ENCODE measurements around the gene SLC32A1. TPM values are rescaled to one million over a fixed set of nuclear protein-coding genes. Genes with fewer than 3 reads are reported as not detected.

SLC32A1 gene
- total and polyA plus RNA-seq, 2 donors (not counting 1 experiment from before 2014, with no cell fraction given): not detected

GRCh38 chr20:38764567-38765318 lies 40.5 kb downstream of the SLC32A1 start:
- peaks cover 4% of the 10 kb centered on the region for H3K36me3 ChIP-seq (ENCODE audit: control insufficient read depth, insufficient read depth, low read length)
- no peaks in the 10 kb centered on the region for H4K20me1 ChIP-seq (ENCODE audit: control insufficient read depth, extremely low read depth, insufficient read depth, low read length)
- TF ChIP-seq CTCF (conservative IDR thresholded peaks at IDR 0.05 in 1 of 2, IDR thresholded peaks at IDR 0.05 in 1 of 2; ENCODE audit: low read depth in 1 of 2, low read length in 2 of 2): no peak
- TF ChIP-seq EZH2 (IDR thresholded peaks at IDR 0.05; ENCODE audit: low read length, missing control alignments): no peak
- no peak overlapping the region for H3K4me3 ChIP-seq (replicated peaks in 1 of 4; ENCODE audit: control extremely low read depth in 1 of 4, insufficient read depth in 1 of 4, low read depth in 3 of 4, low read length in 4 of 4)
- no peaks in the 10 kb centered on the region for H3K27me3 ChIP-seq (ENCODE audit: control insufficient read depth, insufficient read depth, low read length)
- H3K9ac ChIP-seq (ENCODE audit: insufficient read depth, low read length): no peak overlapping the region
- H3K4me1 ChIP-seq (ENCODE audit: control insufficient read depth, extremely low read depth, insufficient read depth, low read length): no peaks in the 10 kb centered on the region
- H3K9me3 ChIP-seq (ENCODE audit: control insufficient read depth, insufficient read depth, low read depth, low read length): no peaks in the 10 kb centered on the region
- peak overlapping the region; percentile 20 for H3K4me2 ChIP-seq (ENCODE audit: extremely low read depth, insufficient read depth, low read length)
- H3K27ac ChIP-seq (ENCODE audit: insufficient read depth, low read length): no peak overlapping the region
- H2AFZ ChIP-seq (ENCODE audit: low read length): no peak overlapping the region
- DNase-seq (ENCODE audit: low read depth in 2 of 2): peak; percentile 87 to 89
- no peaks in the 10 kb centered on the region for H3K79me2 ChIP-seq (ENCODE audit: control insufficient read depth, insufficient read depth, low read length)

DNA sequence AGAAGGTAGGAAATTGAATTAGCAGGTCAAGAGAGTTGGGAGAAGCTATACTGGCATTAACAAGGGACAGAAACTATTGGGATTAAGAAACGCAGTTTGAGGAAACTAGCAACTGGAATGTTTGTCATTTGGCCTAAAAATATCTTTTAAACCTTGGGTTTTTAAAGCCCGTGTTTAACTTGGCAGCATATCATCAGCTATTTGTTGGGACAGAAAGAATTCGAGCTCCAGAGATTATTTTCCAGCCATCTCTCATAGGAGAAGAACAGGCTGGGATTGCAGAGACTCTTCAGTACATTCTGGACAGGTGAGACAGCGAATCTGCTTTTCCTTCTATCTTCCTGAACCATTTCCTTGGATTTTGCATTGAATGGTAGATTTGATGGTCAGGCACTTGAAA lies 41.8 kb downstream of the SLC32A1 start:
- Histone ChIP-seq H2AFZ (ENCODE audit: low read length) (no peak overlapping the region), H4K20me1 (ENCODE audit: control insufficient read depth, extremely low read depth, insufficient read depth, low read length) (no peaks in the 10 kb centered on the region), H3K4me2 (ENCODE audit: extremely low read depth, insufficient read depth, low read length) (no peak overlapping the region), H3K27ac (ENCODE audit: insufficient read depth, low read length) (no peak overlapping the region), H3K9ac (ENCODE audit: insufficient read depth, low read length) (no peak overlapping the region), H3K4me3 (replicated peaks in 1 of 4; ENCODE audit: control extremely low read depth in 1 of 4, insufficient read depth in 1 of 4, low read depth in 3 of 4, low read length in 4 of 4) (no peak overlapping the region), H3K27me3 (ENCODE audit: control insufficient read depth, insufficient read depth, low read length) (no peaks in the 10 kb centered on the region), H3K79me2 (ENCODE audit: control insufficient read depth, insufficient read depth, low read length) (no peaks in the 10 kb centered on the region), H3K36me3 (ENCODE audit: control insufficient read depth, insufficient read depth, low read length) (peaks cover 4% of the 10 kb centered on the region), H3K4me1 (ENCODE audit: control insufficient read depth, extremely low read depth, insufficient read depth, low read length) (no peaks in the 10 kb centered on the region), H3K9me3 (ENCODE audit: control insufficient read depth, insufficient read depth, low read depth, low read length) (no peaks in the 10 kb centered on the region)
- DNase-seq (ENCODE audit: low read depth in 2 of 2): peak in 1 of 2 donors; percentile 28
- no peak for TF ChIP-seq CTCF (conservative IDR thresholded peaks at IDR 0.05 in 1 of 2, IDR thresholded peaks at IDR 0.05 in 1 of 2; ENCODE audit: low read depth in 1 of 2, low read length in 2 of 2)
- TF ChIP-seq EZH2 (IDR thresholded peaks at IDR 0.05; ENCODE audit: low read length, missing control alignments): no peak

- no peak overlapping the region for H3K27ac ChIP-seq (ENCODE audit: insufficient read depth, low read length)
- no peak overlapping the region for H3K4me2 ChIP-seq (ENCODE audit: extremely low read depth, insufficient read depth, low read length)
- H3K27me3 ChIP-seq (ENCODE audit: control insufficient read depth, insufficient read depth, low read length): no peaks in the 10 kb centered on the region
- H3K9ac ChIP-seq (ENCODE audit: insufficient read depth, low read length): no peak overlapping the region
- H4K20me1 ChIP-seq (ENCODE audit: control insufficient read depth, extremely low read depth, insufficient read depth, low read length): no peaks in the 10 kb centered on the region
- H3K36me3 ChIP-seq (ENCODE audit: control insufficient read depth, insufficient read depth, low read length): peaks cover 4% of the 10 kb centered on the region
- no peak for TF ChIP-seq CTCF (conservative IDR thresholded peaks at IDR 0.05 in 1 of 2, IDR thresholded peaks at IDR 0.05 in 1 of 2; ENCODE audit: low read depth in 1 of 2, low read length in 2 of 2)
- TF ChIP-seq EZH2 (IDR thresholded peaks at IDR 0.05; ENCODE audit: low read length, missing control alignments): no peak
- H3K4me3 ChIP-seq (replicated peaks in 1 of 4; ENCODE audit: control extremely low read depth in 1 of 4, insufficient read depth in 1 of 4, low read depth in 3 of 4, low read length in 4 of 4): no peak overlapping the region
- DNase-seq (ENCODE audit: low read depth in 2 of 2): no peak
- no peaks in the 10 kb centered on the region for H3K9me3 ChIP-seq (ENCODE audit: control insufficient read depth, insufficient read depth, low read depth, low read length)
- no peaks in the 10 kb centered on the region for H3K4me1 ChIP-seq (ENCODE audit: control insufficient read depth, extremely low read depth, insufficient read depth, low read length)
- H2AFZ ChIP-seq (ENCODE audit: low read length): no peak overlapping the region
- H3K79me2 ChIP-seq (ENCODE audit: control insufficient read depth, insufficient read depth, low read length): no peaks in the 10 kb centered on the region
These were observed 45.4 kb downstream of the SLC32A1 start for GRCh38 chr20:38769376-38770295.

Data from fibroblast of lung (primary cell).